K562 (cell line): ENCODE results near the gene KIF6. TPM values are rescaled to one million over a fixed set of nuclear protein-coding genes. Genes with fewer than 3 reads are reported as not detected.

Experiments
- ATAC-seq: fragments of 200-7000 bp; cut with Tn5 transposase; 3 replicates; pipeline ENCODE4 v1.9.1; 2020; ENCODE audit warnings: moderate library complexity
- BruUV-seq: library from RNA; stranded (reverse); fragments of 400-500 nt; replicated peaks from 2 replicates; lab custom pipeline; 2021; lab: Mats Ljungman, UMichigan
- CTCF ChIA-PET: fragments of 300-600 bp; formaldehyde crosslinking; extraction: SDS; loops from one replicate; lab custom pipeline; 2021; ENCODE audit warnings: low intra/inter-chr PET ratio; lab: Yijun Ruan, JAX
- POLR2A ChIA-PET: fragments of 300-600, 350-650 bp; sonication (Branson Sonifier 250); formaldehyde crosslinking; extraction: SDS; loops from one replicate; lab custom pipeline; 2021; ENCODE audit warnings: antibody characterized with exemption, inconsistent platforms; lab: Yijun Ruan, JAX
- DNase-seq, 4 experiments: peaks; one replicate each; pipeline versions ENCODE4 v3.0.0 to v3.0.0-alpha.2; 2011 to 2018; ENCODE audit warnings: low spot score in 3 of 4, mixed read lengths in 3 of 4; ENCODE audit errors: extremely low read depth in 1 of 4
- FAIRE-seq: peaks from 2 replicates; lab custom pipeline; 2011; peaks lifted over from hg19 to GRCh38; lab: Jason Lieb, UNC
- H2AFZ ChIP-seq: 2 replicates; pipeline ENCODE4 v1.6.0; 2011; ENCODE audit warnings: low read depth, low read length, control low read depth, inconsistent platforms
- H3K27ac ChIP-seq: fragments of 200-600 bp; 3 replicates; pipeline ENCODE4 v1.8.0; 2011; ENCODE audit warnings: low read depth, mild to moderate bottlenecking, control low read depth, inconsistent platforms, low read length, moderate library complexity, mixed read lengths; ENCODE audit errors: extremely low read depth
- H3K27me3 ChIP-seq, 2 experiments: fragments of 300-600 bp in 1 of 2; 2 replicates in 1 of 2; 3 replicates in 1 of 2; pipeline versions ENCODE4 v1.6.0 to v1.8.0; 2011; ENCODE audit warnings: inconsistent platforms in 2 of 2, low read length in 2 of 2, mild to moderate bottlenecking in 1 of 2, mixed read lengths in 1 of 2, moderate library complexity in 1 of 2; ENCODE audit not compliant: control insufficient read depth in 2 of 2, insufficient read depth in 2 of 2
- H3K36me3 ChIP-seq: fragments of 300-600 bp; 3 replicates; pipeline ENCODE4 v1.8.0; 2011; ENCODE audit warnings: mild to moderate bottlenecking, low read length, inconsistent platforms; ENCODE audit not compliant: control insufficient read depth, insufficient read depth
- H3K4me1 ChIP-seq, 2 experiments: fragments of 200-600 bp in 1 of 2; replicated peaks in 1 of 2; 2 replicates in 1 of 2; 3 replicates in 1 of 2; pipeline versions ENCODE4 v1.5.1 to v1.8.0; 2011; ENCODE audit warnings: inconsistent platforms in 2 of 2, low read length in 2 of 2, mild to moderate bottlenecking in 1 of 2, mixed read lengths in 1 of 2, moderate library complexity in 1 of 2; ENCODE audit not compliant: control insufficient read depth in 2 of 2, insufficient read depth in 2 of 2
- H3K4me2 ChIP-seq: 2 replicates; pipeline ENCODE4 v1.6.1; 2011; ENCODE audit warnings: low read length, control low read depth, inconsistent platforms, mixed read lengths; ENCODE audit not compliant: insufficient read depth
- H3K4me3 ChIP-seq: fragments of 200-600 bp; sonication (generic), shearing (Covaris generic); 2 replicates; pipeline ENCODE4 v1.5.1; 2016; ENCODE audit warnings: control low read depth, inconsistent platforms
- H3K79me2 ChIP-seq: fragments of 200-600 bp; 3 replicates; pipeline ENCODE4 v1.8.0; 2011; ENCODE audit warnings: low read length, inconsistent platforms; ENCODE audit not compliant: control insufficient read depth, insufficient read depth
- H3K9ac ChIP-seq, 2 experiments: 2 replicates each; pipeline versions ENCODE4 v1.6.0 to v1.6.1; 2011; ENCODE audit warnings: low read depth in 2 of 2, low read length in 2 of 2, control low read depth in 1 of 2, inconsistent platforms in 1 of 2, mild to moderate bottlenecking in 1 of 2, mixed read lengths in 1 of 2; ENCODE audit not compliant: insufficient read depth in 1 of 2
- H3K9me1 ChIP-seq: one replicate; pipeline ENCODE4 v1.6.0; 2011; ENCODE audit warnings: inconsistent platforms, mild to moderate bottlenecking, low read length, moderate library complexity; ENCODE audit not compliant: control insufficient read depth, insufficient read depth
- H3K9me3 ChIP-seq: replicated peaks from 2 replicates; pipeline ENCODE4 v1.5.1; 2011; ENCODE audit warnings: low read depth, low read length, inconsistent platforms; ENCODE audit not compliant: control insufficient read depth, insufficient read depth
- H4K20me1 ChIP-seq: replicated peaks from 2 replicates; pipeline ENCODE4 v1.6.1; 2011; ENCODE audit warnings: low read length, inconsistent platforms, mixed read lengths; ENCODE audit not compliant: control insufficient read depth, insufficient read depth
- ERF ChIP-seq: fragments of 450-650 bp; formaldehyde crosslinking; IDR thresholded peaks from 2 replicates; pipeline ENCODE4 v1.4.0; 2020; ENCODE audit warnings: mild to moderate bottlenecking, mixed read lengths
- KAT8 ChIP-seq: fragments of 450-650 bp; IDR thresholded peaks from 2 replicates; pipeline ENCODE4 v1.6.1; 2016; ENCODE audit warnings: low read depth, mild to moderate bottlenecking
- POLR2H ChIP-seq: IDR thresholded peaks from 2 replicates; pipeline ENCODE4 v1.6.1; 2016; ENCODE audit warnings: missing genetic modification characterization, low read depth, mild to moderate bottlenecking, control low read depth, missing compliant biosample characterization, moderate library complexity
- SMAD1 ChIP-seq: fragments of 150-350 bp; IDR thresholded peaks from 2 replicates; pipeline ENCODE4 v1.6.1; 2014; ENCODE audit warnings: low read length, low read depth; ENCODE audit not compliant: partially characterized antibody
- ZNF407 ChIP-seq: fragments of 450-650 bp; IDR thresholded peaks from 2 replicates; pipeline ENCODE4 v1.6.1; 2016; ENCODE audit warnings: low read depth
- WGBS: fragments of 100-300 bp; shearing (Covaris generic); methylation state at CpG from one replicate; pipeline ENCODE4 v1.1.6; 2016; ENCODE audit warnings: low coverage, mixed read lengths; ENCODE audit not compliant: insufficient coverage; ENCODE audit errors: missing lambda C conversion rate; 5-methylcytosine and 5-hydroxymethylcytosine counted together
- in situ Hi-C: fragments of 300-500 bp; cut with MboI; formaldehyde crosslinking; loops from 4 replicates; pipeline ENCODE4 v1.15.0; 2018; ENCODE audit warnings: inconsistent platforms, mixed read lengths
- intact Hi-C: fragments of 100-400 bp; cut with micrococcal nuclease; formaldehyde crosslinking; loops from 2 replicates; pipeline ENCODE4 v1.14.2; 2022
- polyA plus RNA-seq, 8 experiments: library from polyadenylated mRNA; depleted of rRNA in 4 of 8; stranded (reverse) in 5 of 8; unstranded in 3 of 8; fragments of >200 nt; fragmentation: Nextera tagmentation in 2 of 8; fragmentation: Illumina TruSeq in 1 of 8; extraction: Ambion mirVana in 2 of 8; extraction: Trizol in 1 of 8; gene quantifications; 2 replicates each; pipeline versions ENCODE4 v1.2.1 to v1.2.3, GENCODE V29; 2011 to 2014; ENCODE audit warnings: inconsistent platforms in 1 of 8, missing spikeins in 1 of 8
- total RNA-seq, 7 experiments: library from RNA; depleted of rRNA in 6 of 7; stranded (reverse); fragments of >200 nt in 6 of 7; fragmentation: Illumina TruSeq in 2 of 7; extraction: Trizol in 2 of 7; gene quantifications; 2 replicates each; pipeline versions ENCODE4 v1.2.1 to v1.2.3, GENCODE V29; 2011 to 2021; ENCODE audit warnings: low replicate concordance in 1 of 7
- TF ChIP-seq, protein P1 (sequence below): sonication (generic); formaldehyde crosslinking; IDR thresholded peaks from 2 replicates; pipeline ENCODE4 v1.8.0; 2023; ENCODE audit warnings: mild to moderate bottlenecking, missing genetic modification reagents

KIF6 gene
- total and polyA plus RNA-seq, 9 of the 15 experiments (the other 6 are each of a cell fraction or from before 2014, with no cell fraction given) = not detected

GRCh38 chr6:39623750-39624149, 101.5 kb downstream of the KIF6 start:
- Histone ChIP-seq H3K9me1 (no peaks in the 10 kb centered on the region), H3K9ac (no peak overlapping the region), H3K27me3 (no peaks in the 10 kb centered on the region), H2AFZ (no peak overlapping the region), H4K20me1 (no peaks in the 10 kb centered on the region), H3K36me3 (no peaks in the 10 kb centered on the region), H3K27ac (no peak overlapping the region), H3K4me1 (no peaks in the 10 kb centered on the region), H3K4me2 (no peak overlapping the region), H3K9me3 (no peaks in the 10 kb centered on the region), H3K4me3 (no peak overlapping the region), H3K79me2 (no peaks in the 10 kb centered on the region)
- no peak for ATAC-seq
- FAIRE-seq = no peak
- no peak for DNase-seq
- WGBS = 0% methylated on average over 4 of the region's 4 CpGs
- ChIA-PET POLR2A (no interaction called here), CTCF (no interaction called here)
- no TSS peak for BruUV-seq
- intact Hi-C loops = no loop called here
- in situ Hi-C loops = no loop called here
- no peak for TF ChIP-seq POLR2H (tag)
- no peak for TF ChIP-seq SMAD1
- no peak for TF ChIP-seq KAT8
- TF ChIP-seq ZNF407 = no peak
- TF ChIP-seq, protein P1, sequence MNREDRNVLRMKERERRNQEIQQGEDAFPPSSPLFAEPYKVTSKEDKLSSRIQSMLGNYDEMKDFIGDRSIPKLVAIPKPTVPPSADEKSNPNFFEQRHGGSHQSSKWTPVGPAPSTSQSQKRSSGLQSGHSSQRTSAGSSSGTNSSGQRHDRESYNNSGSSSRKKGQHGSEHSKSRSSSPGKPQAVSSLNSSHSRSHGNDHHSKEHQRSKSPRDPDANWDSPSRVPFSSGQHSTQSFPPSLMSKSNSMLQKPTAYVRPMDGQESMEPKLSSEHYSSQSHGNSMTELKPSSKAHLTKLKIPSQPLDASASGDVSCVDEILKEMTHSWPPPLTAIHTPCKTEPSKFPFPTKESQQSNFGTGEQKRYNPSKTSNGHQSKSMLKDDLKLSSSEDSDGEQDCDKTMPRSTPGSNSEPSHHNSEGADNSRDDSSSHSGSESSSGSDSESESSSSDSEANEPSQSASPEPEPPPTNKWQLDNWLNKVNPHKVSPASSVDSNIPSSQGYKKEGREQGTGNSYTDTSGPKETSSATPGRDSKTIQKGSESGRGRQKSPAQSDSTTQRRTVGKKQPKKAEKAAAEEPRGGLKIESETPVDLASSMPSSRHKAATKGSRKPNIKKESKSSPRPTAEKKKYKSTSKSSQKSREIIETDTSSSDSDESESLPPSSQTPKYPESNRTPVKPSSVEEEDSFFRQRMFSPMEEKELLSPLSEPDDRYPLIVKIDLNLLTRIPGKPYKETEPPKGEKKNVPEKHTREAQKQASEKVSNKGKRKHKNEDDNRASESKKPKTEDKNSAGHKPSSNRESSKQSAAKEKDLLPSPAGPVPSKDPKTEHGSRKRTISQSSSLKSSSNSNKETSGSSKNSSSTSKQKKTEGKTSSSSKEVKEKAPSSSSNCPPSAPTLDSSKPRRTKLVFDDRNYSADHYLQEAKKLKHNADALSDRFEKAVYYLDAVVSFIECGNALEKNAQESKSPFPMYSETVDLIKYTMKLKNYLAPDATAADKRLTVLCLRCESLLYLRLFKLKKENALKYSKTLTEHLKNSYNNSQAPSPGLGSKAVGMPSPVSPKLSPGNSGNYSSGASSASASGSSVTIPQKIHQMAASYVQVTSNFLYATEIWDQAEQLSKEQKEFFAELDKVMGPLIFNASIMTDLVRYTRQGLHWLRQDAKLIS = no peak
- no peak for TF ChIP-seq ERF (CRISPR knock-in tag)
